ENCODE results near the gene KIFC1.

GRCh38 chr6:33391278-33391921, at the start of gene KIFC1:
- TF ChIP-seq CTCF (IDR thresholded peaks at IDR 0.05) (peak; percentile 92 to 99 (median 99)), POLR2A (IDR thresholded peaks at IDR 0.05) (peak in 1 of 3 donors; percentile 63)
